Forelimb muscle (tissue), 1 donor: ENCODE data around the gene POLA1. TPM values are rescaled to one million over a fixed set of nuclear protein-coding genes. Genes with fewer than 3 reads are reported as not detected.

Source experiments
- DNase-seq: peaks from one replicate; pipeline ENCODE4 v3.0.0-alpha.2; 2013; ENCODE audit warnings: low read depth
- polyA plus RNA-seq: library from polyadenylated mRNA; unstranded; fragments of 120-200 nt; gene quantifications from one replicate; pipeline ENCODE4 v1.2.1, GENCODE V29; 2013; ENCODE audit not compliant: insufficient read length

POLA1 gene
- polyA plus RNA-seq, 1 donor = 16.1 TPM

DNA sequence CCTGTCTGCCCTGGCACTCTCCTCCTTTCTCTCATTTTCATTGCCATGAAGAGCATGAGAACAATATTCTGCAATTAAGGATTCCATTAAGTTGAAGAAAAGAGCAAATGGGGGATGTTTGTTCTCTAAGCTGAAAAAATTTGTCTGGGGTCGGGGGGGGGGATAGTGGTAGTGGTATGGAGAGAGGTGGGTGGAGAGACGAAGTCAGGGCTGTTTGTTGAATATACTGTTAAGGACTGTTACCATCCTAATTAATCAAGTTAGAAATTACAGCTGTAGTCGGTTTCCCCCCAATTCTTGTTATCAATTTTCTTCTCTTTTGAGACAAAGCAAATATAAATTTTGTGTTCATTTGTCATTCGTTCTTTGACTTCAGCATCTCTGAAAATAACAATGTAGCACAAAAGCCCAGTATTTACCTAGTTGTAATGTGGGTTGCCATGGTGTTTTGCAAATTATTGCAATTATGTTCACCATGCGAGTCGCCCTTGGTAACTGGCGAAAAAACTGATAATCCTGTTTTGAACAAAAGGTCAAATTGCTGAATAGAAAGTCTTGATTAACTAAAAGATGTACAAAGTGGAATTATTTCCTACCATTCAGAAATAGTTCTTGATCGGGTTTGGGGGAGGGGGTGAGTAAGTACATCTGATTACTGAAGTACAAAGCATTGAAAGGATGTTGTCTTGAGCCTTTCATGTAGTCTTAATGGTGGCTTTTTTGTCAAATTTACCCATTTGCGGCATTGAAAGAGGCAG, 183.0 kb downstream of the POLA1 start:
- DNase-seq = no peak

DNA sequence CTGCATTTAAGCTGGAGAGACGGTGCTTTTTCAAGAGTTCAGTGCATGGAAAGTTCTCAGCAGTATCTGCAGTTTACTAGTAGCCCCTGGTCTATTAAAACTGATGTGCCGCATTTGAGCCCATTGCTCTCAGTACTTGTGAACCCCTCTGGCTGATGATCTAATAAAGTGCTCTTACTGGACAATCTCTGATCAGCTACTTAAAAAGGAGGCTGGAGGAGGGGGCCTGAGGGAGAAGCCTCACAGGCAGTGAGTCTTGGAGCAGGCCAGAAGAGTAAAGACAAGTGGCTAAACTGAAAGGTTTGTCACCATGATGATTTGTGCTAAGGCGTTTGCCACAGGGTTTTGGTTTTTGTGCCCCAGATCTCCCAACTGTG, 183.6 kb downstream of the POLA1 start:
- DNase-seq = no peak

DNA sequence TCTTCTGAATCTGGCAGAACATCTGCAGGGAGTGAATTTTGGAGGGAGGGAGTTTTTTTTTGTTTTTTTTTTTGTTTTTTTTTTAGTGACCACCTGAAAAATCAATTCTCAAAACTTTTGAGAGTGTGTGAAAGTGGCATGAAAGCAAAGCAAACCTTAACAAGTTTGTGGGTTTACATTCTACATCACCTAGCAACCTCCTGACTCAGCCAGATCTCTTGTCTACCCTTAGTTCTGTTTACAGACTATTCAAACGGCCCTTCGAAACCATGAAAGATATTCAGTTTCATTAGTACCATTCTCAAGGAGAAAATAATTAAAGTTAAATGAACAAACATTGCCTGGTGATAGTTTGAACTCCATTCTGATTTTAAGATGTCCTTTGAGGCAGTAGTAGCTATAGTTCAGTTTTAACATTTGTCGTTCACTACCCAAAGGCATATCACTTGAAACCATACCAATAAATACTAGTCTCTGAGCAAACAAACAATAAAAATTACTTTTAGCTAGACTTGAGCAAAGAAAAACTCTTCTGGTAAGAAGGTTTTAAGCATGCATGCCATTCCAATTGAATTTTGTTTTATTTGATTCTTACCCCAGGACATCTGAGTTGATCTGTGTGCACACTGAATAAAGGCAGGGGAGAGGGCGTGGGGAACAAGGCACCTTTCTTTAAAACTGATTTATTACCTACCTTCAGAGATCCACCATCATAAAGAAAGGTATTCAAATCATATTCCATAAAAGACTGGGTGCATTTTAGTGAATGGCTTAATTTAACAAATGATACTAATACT, 184.3 kb downstream of the POLA1 start:
- DNase-seq = no peak

DNA sequence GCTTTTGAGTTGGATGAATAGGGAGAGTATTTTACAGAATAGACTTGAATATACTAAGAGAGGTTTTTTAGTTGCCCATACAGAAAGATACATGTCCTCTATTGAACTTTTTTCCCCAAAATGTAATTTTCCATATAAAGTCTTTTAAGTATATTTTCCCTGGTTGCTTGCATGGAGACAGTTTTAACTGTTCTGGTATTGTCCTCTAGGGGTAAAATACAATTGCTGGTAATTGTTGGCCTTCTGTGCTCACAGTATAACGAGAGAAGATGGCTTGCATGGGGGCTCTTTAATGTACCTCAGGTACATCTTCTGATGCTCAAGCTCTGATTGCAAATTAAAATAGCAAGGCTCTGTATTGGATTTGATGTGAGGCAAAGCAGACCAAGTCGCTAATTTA, 186.0 kb downstream of the POLA1 start:
- no peak for DNase-seq

DNA sequence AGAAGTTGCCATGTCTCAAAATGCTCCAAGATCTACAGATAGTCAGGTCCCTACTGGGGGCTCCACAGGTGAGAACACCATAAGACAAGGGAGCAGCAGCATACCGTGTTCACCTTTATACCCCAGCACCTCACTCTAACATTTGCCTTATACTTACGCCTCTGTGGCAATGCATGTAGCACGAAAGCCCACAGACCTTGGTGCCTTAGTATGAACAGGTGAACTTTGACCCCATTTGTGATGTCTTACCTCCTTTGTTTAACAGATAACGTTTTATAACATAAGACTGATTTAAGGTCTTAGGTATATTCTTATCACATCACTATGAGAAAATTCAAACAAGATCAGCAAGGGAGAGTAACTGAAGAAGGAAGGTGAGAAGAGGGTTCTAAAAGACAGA, 193.2 kb downstream of the POLA1 start:
- DNase-seq = no peak

DNA sequence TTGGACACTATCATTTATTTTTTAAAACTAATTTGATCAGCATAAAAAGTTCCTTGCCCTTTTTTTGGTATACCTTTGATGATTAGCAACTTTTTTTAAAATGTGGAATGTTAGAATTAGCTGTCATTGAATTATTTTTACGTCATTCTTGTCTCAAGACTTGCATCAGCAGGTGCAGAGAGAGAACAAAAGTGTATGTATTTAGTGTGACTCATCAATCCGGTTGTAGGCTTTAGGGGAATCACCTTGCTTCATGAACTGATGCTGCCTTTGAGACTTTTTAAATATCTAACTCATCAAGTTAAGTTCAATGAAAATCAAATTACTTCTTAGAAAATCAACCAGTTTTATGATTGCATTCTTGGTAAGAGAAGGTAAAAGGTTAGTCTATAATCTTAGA, 197.0 kb downstream of the POLA1 start:
- DNase-seq = no peak

DNA sequence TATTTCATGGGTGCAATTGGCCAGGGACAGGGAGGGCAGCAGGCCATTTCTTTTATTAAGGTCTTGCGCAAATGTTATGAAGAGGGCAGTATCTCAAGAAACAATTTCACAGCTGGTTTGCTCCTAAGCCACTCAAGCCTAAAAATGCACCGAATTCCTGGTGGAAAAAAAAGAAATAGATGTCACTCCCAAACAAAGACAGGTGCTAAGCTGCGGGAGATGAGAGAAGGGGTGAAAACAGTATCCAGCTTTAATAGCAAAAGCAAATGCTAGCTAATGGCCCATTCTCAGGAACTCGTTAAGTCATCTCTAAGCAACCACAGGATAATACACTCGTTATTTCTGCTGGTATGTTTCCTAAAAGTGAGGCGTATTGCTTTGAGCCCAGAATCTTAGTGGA, 205.7 kb downstream of the POLA1 start:
- no peak for DNase-seq

DNA sequence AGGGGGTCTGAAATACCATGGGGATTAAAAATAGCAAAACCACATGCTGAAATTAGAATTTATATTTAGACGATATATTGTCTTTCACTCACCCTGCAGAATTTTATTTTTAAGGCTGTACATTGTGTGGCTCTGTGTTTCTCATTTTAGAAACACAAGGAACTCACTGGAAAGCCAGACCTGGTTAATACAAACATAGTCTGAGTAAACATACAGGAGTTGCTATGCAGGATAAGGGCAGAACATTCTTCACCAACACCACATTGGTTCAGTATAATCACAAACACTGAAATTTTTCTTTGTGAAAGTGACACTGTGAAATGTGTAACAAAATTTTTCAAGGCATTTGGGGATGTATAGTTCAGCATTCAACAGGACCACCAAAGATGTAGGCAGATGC, 206.5 kb downstream of the POLA1 start:
- no peak for DNase-seq

DNA sequence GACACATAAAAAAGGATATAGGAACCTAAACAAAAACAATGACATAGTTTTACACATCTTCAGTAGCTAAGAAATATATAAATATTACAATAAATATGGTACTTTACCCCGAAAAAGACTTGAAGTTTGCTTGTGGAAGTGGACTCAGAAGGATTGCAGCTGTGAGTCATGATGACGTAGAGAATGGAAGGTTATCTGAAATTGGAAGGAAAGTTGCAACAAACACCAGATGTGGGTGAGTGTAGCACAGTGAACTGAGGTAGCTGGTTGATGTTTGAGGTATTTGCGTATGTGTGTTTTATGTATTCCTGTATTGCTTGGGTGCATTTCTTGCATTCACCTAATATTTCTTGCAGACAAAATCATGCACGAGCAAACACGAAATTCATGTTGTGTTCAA, 209.1 kb downstream of the POLA1 start:
- no peak for DNase-seq

DNA sequence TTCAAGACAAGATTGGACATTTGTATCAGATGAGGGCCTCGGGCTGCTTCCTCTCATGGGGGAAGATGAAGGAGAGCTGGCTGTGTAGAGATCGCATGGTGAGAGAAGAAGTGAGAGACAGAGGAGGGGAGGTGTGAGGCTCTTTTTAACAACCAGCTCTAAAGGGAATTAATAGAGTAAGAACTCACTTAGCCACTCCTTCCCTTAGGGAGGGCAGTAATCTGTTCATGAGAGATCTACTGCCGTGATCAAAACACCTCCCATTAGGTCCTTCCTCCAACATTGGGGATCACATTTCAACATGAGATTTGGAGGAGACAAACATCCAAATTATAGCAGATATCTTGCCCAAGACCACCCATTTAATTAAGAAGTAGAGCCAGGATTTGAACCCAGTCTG, 225.0 kb downstream of the POLA1 start:
- DNase-seq = no peak

DNA sequence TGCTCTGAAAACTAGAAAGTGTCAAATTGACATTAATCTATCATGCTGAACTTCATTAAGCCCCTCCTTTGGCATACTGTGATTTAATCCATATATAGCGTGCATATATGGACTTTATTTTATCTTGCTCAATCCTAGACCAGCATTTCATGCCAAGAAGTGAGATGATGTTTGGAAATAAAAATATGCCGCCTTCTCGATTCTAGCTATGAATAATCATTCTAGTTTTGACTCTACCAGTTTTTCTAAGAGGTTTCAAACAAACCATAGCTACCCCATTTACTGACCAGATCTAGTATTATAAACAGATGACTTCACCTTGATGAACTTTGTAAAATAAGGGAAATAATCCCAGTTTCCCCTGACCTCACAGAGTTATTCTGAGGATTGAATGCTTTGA, 227.1 kb downstream of the POLA1 start:
- no peak for DNase-seq

DNA sequence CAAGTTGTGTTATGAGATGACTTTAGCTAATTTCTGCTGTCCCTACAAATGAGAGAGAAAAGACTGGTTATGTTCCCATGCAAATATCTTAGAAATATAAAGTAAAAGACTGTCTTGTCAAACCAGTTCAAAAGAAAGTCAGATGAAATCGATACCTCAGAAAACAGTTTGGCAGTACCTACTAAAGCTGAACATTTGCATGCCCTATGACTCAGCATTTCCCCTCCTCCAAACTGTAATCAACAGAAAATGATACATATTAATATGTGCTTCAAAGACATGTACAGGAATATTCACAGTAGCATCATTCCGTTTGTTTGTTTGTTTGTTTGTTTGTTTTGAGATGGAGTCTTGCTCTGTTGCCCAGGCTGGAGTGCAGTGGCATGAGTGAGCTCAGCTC, 231.7 kb downstream of the POLA1 start:
- no peak for DNase-seq

DNA sequence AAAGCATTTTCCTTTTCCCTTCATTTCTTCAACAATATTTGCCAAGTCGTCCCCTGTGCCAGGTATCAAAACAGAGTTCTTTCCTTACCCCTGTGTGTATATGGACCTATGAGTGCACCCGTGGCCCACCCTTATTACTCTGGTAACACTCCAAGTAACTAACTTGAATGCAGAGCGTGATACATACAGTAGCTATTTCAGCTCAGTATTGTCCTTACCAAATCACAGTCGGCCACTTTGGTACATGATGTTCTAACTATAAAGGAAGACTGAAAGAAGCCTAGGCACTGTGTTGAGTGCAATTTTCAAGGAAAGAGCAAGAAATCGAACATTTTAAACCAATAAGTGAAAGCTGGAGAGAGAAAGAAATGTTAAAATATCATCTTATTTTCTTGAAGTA, 233.7 kb downstream of the POLA1 start:
- no peak for DNase-seq

DNA sequence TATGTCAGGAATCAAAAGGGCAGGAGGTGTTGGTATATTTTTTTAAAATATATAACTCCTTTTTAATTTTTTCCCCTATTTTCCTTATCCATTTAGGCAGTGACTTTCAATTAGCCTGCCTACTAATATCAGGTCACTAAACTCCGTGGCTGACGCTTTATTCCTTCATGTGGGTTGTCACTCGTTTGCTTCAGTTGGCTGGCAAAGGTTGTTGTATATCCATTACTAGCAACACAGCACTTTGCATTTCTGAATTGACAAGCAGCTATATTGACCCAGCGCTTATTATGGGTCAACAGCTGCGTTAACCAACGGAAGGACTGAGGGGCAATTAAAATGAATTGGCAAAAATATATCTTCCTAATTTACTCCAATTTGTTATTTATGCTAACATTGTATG, 234.4 kb downstream of the POLA1 start:
- DNase-seq = no peak

DNA sequence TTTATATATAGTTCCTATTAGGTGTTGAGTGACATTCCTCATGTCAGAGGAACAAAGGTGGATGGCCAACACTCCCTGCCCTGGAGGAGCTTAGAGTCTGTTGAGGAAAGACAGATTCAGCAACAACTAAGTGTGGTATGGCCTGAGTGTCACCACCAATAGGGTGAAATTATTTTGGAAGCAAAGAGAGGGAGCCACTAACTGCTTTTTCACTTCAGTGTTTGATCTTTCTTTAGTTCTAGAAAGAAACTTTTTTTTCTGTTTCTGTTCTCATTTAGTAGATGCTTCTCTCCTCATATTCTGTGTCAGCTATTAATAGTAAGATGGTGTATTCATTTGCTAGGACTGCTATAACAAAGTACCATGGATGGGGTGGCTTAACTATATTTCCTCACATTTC, 240.6 kb downstream of the POLA1 start:
- no peak for DNase-seq

DNA sequence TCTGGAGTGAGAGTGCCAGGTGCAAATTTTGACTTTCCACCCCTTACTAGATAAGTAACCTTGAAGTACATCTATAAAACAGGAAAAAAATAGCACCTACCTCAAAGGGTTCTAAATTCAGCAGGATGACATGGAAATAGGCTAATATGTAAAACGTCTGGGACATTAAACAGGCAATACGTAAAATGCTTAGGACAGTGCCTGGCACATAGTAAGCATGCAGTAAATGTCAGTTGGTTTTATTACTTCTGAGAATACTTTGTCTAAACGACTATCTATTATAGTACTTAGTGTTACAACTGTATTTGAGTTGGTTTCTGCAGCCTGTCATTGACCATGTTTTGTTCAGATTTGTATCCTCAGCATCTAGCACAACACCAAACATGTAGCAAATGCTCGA, 251.3 kb downstream of the POLA1 start:
- no peak for DNase-seq

DNA sequence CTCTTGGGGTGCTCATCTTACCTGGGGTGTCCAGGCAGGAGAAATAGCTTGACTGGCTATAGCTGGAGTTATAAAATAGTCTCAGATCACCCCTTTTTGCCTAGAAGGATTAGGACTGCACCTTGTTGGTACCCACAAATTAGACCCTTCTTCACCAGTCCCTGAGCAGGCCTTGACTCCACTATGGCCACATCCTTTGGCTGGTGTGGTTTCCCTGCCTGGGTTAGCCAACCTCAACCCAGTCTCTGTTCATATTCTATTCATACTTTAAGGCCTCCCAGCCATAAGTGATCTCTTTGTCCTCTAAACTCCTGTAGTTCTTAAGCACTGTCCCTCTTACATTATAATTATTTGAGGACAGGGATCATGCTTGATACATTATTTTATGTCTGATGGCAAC, 252.7 kb downstream of the POLA1 start:
- no peak for DNase-seq

DNA sequence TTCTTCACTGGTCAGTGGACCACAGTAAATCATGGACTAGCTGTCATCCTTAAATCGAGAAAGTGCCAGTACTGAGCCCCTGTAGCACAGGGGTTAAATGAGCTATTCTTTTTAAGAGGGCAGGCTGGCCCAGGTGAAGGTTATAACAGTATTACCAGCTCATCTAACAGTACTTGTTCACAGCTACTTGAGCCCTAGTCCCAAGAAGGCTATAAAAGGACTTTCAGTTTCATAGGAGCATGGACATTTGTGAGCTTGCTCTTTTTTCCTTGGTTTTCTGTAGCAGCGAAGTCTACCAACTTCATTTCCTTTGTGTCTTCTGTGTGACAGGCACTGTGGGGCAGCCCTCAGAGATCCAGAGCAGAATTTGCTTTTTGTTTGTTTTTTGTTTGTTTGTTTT, 261.0 kb downstream of the POLA1 start:
- DNase-seq = no peak

DNA sequence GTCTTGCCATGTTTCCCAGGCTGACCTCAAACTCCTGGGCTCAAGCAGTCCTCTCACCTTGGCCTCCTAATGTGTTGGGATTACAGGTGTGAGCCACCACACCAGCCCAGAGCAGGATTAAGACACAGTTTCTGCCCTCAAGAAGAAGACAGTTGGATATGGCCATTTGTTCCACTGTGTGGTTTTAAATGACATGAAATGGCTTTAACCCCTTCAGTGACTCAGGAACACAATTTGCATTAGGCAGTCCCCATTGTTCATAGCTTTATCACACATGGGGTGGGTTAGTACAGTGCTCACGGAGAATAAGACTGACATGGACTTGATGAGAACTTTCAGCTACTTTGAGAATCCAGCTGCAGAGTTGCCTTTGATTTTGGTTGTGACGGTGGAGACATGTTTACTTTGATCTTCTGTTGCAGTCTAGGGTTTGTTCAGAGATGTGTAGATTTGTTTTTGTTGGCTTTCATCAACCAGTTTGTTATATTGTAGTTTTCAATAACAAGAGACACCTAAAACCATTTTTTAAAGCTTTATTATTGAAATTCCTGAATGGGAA, 261.7 kb downstream of the POLA1 start:
- no peak for DNase-seq

DNA sequence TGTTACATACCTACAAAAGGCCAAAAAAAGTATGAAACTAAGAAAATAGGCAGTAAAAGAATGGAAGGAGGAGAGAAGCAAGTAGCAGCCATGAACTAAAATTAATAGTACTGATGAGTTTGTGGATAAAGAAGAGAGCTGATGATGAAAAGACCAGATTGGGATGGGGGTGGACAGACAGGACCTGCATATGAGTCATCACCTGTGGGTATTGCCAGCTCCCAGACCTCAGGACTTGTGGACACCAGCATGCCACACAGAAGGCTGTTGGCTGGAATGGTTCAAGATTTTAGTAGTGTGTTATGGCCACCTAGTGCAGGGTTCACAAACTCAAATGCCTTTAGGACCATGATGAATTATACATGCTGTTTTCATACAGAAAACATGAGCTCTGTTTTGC, 263.1 kb downstream of the POLA1 start:
- DNase-seq = no peak

DNA sequence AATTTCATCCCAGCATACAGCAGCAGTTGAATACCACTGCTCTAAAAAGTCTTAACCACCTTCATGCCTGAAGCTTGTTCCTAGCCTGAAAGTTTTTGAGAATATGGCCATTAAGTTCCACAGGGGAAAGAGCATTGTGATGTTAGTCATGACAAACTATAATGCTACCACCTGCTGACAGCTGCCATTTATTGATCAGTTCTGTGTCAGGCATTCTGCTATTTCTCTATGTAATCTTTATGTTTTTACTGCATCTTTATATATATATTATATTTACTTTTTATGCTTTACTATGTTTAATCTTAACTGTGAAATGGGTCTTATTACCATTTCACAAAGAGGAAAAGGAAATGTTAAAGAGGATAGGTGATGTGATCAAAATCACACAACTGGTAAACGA, 268.1 kb downstream of the POLA1 start:
- no peak for DNase-seq

DNA sequence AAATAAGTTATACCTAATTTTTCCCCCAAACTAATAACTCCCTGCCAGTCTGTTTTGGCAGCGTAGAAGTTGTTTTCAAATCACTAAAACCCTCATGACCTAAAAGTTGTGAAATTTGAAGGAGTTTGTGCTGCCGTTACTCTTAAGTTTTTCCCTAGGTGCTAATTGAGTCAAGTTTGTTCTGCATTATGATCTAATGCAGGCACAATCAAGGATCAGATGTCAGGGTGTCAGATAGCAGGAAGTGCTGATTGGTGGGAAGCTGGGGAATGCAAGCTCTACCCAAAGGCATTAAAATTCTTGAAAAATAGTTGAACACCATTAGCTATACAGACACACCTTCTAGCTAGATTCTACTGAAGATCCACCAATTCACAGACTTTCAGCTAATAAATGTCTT, 270.1 kb downstream of the POLA1 start:
- DNase-seq = no peak

DNA sequence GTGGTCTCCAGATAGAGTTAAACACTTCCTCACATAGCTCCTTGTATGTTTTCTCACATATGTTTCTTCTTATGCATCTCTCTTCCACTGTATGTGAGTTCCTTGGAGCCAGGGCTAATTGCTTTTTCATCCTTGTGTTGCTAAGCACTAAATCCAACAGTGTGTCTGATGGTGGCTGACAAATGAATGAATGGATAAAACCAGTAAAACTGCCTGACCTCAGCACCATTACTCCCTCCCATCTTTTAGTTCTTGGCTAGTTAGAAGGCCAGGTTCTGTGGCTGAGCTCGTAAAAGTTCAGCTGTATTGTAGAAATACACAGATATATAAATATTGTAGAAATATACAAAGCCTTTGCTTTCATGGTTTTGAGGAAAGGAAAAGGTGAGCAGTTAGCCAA, 271.7 kb downstream of the POLA1 start:
- DNase-seq = no peak
